PC-9 (cell line): ENCODE results near the gene KLF7. TPM values are rescaled to one million over a fixed set of nuclear protein-coding genes. Genes with fewer than 3 reads are reported as not detected.

Experiments used
- BruUV-seq: library from RNA; stranded (reverse); fragments of 400-500 nt; replicated peaks from 2 replicates; lab custom pipeline; 2021; lab: Mats Ljungman, UMichigan
- CTCF ChIA-PET: fragments of 300-600 bp; sonication (Branson Sonifier 250); formaldehyde crosslinking; loops from one replicate; lab custom pipeline; 2022; ENCODE audit warnings: antibody characterized with exemption; lab: Charles Lee
- POLR2A ChIA-PET: fragments of 300-600 bp; sonication (Branson Sonifier 250); formaldehyde crosslinking; loops from one replicate; lab custom pipeline; 2022; ENCODE audit warnings: antibody characterized with exemption; ENCODE audit not compliant: unreplicated experiment; lab: Charles Lee
- DNase-seq, 2 experiments: peaks; one replicate each; pipeline versions ENCODE4 v3.0.0 to v3.0.0-alpha.2; 2015 to 2022; ENCODE audit warnings: mixed read lengths in 1 of 2
- H2AFZ ChIP-seq: fragments of 200-600 bp; sonication (generic); 2 replicates; pipeline ENCODE4 v1.8.1; 2017; ENCODE audit warnings: antibody characterized with exemption
- H3F3A ChIP-seq: fragments of 200-600 bp; sonication (generic); 2 replicates; pipeline ENCODE4 v1.8.1; 2017; ENCODE audit warnings: antibody characterized with exemption, mild to moderate bottlenecking, low read depth; ENCODE audit not compliant: insufficient read depth
- H3K27ac ChIP-seq: fragments of 200-600 bp; sonication (generic); 2 replicates; pipeline ENCODE4 v1.6.1; 2016; ENCODE audit warnings: mixed run types
- H3K27me3 ChIP-seq: fragments of 200-600 bp; sonication (generic); 2 replicates; pipeline ENCODE4 v1.6.1; 2016; ENCODE audit warnings: low read depth, mixed run types; ENCODE audit not compliant: insufficient read depth
- H3K36me3 ChIP-seq: fragments of 200-600 bp; sonication (generic); 2 replicates; pipeline ENCODE4 v1.6.1; 2016; ENCODE audit warnings: low read depth, mixed run types
- H3K4me1 ChIP-seq: fragments of 200-600 bp; sonication (generic); replicated peaks from 2 replicates; pipeline ENCODE4 v1.6.1; 2016; ENCODE audit warnings: mixed run types; ENCODE audit not compliant: insufficient read depth
- H3K4me2 ChIP-seq: fragments of 200-600 bp; sonication (generic); 2 replicates; pipeline ENCODE4 v1.6.1; 2017; ENCODE audit warnings: mixed run types
- H3K4me3 ChIP-seq: fragments of 200-600 bp; sonication (generic); 2 replicates; pipeline ENCODE4 v1.6.1; 2016; ENCODE audit warnings: mixed run types
- H3K79me2 ChIP-seq: fragments of 200-600 bp; sonication (generic); 2 replicates; pipeline ENCODE4 v1.6.1; 2017; ENCODE audit warnings: low read depth, mixed run types
- H3K9me2 ChIP-seq: fragments of 200-600 bp; sonication (generic); 2 replicates; pipeline ENCODE4 v1.8.1; 2017; ENCODE audit warnings: mild to moderate bottlenecking; ENCODE audit not compliant: insufficient read depth
- H3K9me3 ChIP-seq: fragments of 200-600 bp; sonication (generic); 2 replicates; pipeline ENCODE4 v1.8.1; 2016; ENCODE audit warnings: low read depth; ENCODE audit not compliant: insufficient read depth
- H4K20me1 ChIP-seq: fragments of 200-600 bp; sonication (generic); 2 replicates; pipeline ENCODE4 v1.8.1; 2017; ENCODE audit not compliant: insufficient read depth
- EZH2 ChIP-seq: fragments of 200-600 bp; sonication (generic); IDR thresholded peaks from 2 replicates; pipeline ENCODE4 v1.8.0; 2017; ENCODE audit warnings: antibody characterized with exemption, low read depth
- intact Hi-C: fragments of 100-400 bp; cut with micrococcal nuclease; formaldehyde crosslinking; loops from one replicate; pipeline ENCODE4 v1.10.0; 2022; ENCODE audit not compliant: unreplicated experiment
- total RNA-seq: library from RNA; stranded (reverse); gene quantifications from 2 replicates; pipeline ENCODE4 v1.2.3, GENCODE V29; 2021
- TF ChIP-seq, protein P1 (sequence below): fragments of 200-600 bp; sonication (generic); conservative IDR thresholded peaks from 2 replicates; pipeline ENCODE4 v1.6.1; 2017; ENCODE audit warnings: mixed run types, antibody characterized with exemption, mild to moderate bottlenecking, moderate library complexity

The KLF7 gene
- total RNA-seq, 1 experiment from 2014 or later, result 20.0 TPM

DNA sequence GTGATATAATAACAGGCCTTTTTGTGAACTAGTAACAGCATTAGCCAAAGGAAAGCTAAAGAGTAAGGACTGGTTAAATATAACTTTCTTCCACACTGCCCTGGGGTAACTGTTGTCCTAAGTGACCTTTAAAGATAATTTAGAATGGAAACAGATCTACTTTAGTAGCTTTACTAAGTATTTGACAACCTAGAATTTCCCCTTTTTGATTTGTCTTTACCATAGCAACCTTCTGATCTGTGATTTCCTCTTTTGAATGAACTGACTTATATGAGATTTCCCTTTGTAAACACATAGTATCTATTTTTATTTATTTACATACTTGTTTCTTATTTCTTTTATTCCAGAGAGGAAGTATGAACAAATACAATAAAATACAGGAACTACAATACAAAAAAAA lies 10.5 kb upstream of the KLF7 start:
- CTCF ChIA-PET, result no interaction called here
- Histone ChIP-seq H3F3A (no peaks in the 10 kb centered on the region), H2AFZ (no peak overlapping the region), H3K36me3 (no peaks in the 10 kb centered on the region), H3K4me1 (no peaks in the 10 kb centered on the region), H3K9me2 (no peaks in the 10 kb centered on the region), H3K27me3 (no peaks in the 10 kb centered on the region), H3K4me3 (no peak overlapping the region), H3K4me2 (no peak overlapping the region), H3K27ac (no peak overlapping the region), H3K79me2 (no peaks in the 10 kb centered on the region), H4K20me1 (no peaks in the 10 kb centered on the region), H3K9me3 (no peaks in the 10 kb centered on the region)
- DNase-seq, result no peak
- POLR2A ChIA-PET, result interaction anchor here (0.7 kb wide), 1 partner anchor 9 kb away, joined by 4 read pairs; no protein-coding TSS in a partner anchor
- intact Hi-C loops, result no loop called here
- BruUV-seq, result no TSS peak
- no peak for TF ChIP-seq EZH2
- TF ChIP-seq, protein P1, sequence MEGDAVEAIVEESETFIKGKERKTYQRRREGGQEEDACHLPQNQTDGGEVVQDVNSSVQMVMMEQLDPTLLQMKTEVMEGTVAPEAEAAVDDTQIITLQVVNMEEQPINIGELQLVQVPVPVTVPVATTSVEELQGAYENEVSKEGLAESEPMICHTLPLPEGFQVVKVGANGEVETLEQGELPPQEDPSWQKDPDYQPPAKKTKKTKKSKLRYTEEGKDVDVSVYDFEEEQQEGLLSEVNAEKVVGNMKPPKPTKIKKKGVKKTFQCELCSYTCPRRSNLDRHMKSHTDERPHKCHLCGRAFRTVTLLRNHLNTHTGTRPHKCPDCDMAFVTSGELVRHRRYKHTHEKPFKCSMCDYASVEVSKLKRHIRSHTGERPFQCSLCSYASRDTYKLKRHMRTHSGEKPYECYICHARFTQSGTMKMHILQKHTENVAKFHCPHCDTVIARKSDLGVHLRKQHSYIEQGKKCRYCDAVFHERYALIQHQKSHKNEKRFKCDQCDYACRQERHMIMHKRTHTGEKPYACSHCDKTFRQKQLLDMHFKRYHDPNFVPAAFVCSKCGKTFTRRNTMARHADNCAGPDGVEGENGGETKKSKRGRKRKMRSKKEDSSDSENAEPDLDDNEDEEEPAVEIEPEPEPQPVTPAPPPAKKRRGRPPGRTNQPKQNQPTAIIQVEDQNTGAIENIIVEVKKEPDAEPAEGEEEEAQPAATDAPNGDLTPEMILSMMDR, result no peak

DNA sequence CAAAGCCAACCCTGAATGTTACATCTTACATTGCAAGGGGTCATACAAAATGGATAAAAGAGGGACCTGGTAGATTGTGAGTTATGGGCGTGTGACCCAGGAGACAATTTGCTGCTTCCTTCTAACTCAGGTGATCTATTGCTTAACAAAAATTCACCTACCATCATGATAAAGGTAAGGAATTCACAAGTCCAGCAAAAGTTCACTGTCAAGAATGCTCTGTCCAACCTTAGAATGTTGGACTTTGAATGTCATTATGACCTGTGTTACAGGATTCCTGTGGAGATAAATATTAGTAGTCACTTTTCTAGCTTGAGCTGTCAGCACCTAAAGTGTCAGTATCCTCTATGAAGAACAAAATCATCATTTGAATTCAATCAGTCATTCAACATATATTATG lies 7.9 kb upstream of the KLF7 start:
- H3K27me3 ChIP-seq, result no peaks in the 10 kb centered on the region
- BruUV-seq, result no TSS peak
- no peaks in the 10 kb centered on the region for H3K79me2 ChIP-seq
- H3F3A ChIP-seq, result no peaks in the 10 kb centered on the region
- H3K4me3 ChIP-seq, result no peak overlapping the region
- no peak overlapping the region for H3K27ac ChIP-seq
- H3K4me2 ChIP-seq, result no peak overlapping the region
- H2AFZ ChIP-seq, result no peak overlapping the region
- ChIA-PET POLR2A (no interaction called here), CTCF (interaction anchor here (0.6 kb wide), 1 partner anchor 186 kb away, joined by 3 read pairs; no protein-coding TSS in a partner anchor)
- no peaks in the 10 kb centered on the region for H3K36me3 ChIP-seq
- no peak for TF ChIP-seq EZH2
- no peaks in the 10 kb centered on the region for H3K4me1 ChIP-seq
- no peaks in the 10 kb centered on the region for H3K9me3 ChIP-seq
- no peak for DNase-seq
- intact Hi-C loops, result no loop called here
- H3K9me2 ChIP-seq, result no peaks in the 10 kb centered on the region
- H4K20me1 ChIP-seq, result no peaks in the 10 kb centered on the region

DNA sequence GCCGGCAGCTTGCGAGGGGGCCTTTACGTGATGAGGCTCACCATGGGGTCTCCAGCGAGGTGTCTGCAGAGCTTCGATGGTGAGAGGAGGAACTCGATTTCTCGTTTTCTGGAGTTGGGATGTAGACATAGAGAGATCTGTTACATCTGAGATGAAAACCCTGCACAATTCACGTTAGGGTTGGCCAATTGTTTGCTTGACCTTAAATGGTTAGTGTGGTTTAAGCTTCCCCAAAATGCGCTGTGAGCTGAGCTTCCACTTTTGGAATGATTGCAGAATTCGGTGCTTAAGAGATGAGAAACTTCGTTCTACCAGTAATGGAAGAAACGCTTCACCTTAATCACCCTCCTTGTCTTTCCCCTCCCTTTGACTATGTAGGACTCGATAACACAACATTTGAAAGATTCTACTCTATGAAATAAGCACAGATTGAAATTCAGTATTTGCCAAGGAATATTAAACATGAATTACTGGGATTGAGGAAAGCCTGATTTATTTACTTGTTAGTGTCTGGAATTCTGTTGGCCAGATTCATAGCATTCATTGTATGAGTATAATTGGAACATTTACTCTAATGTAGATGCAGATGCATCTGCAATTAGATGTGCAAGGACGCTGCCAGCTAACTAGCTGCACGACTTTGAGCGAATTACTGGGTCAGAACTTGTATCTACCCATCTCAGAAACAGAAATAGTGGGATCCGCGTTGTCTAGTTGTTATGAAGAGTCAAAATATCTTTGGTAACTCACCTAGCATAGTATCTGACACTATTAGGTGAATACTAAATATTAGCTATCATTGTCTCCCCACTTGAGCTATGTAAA lies 1.6 kb upstream of the KLF7 start:
- TF ChIP-seq, protein P1, result no peak
- TF ChIP-seq EZH2, result no peak
- Histone ChIP-seq H3K36me3 (no peaks in the 10 kb centered on the region), H3K4me1 (peaks cover 20% of the 10 kb centered on the region), H3K9me3 (no peaks in the 10 kb centered on the region), H2AFZ (peak overlapping the region; percentile 71), H3K4me3 (peak overlapping the region; percentile 87), H3F3A (peaks cover 20% of the 10 kb centered on the region; the same call in 1 of the 2 replicates), H3K27ac (peak overlapping the region; percentile 93), H3K27me3 (no peaks in the 10 kb centered on the region), H4K20me1 (no peaks in the 10 kb centered on the region), H3K4me2 (peak overlapping the region; percentile 75), H3K9me2 (no peaks in the 10 kb centered on the region), H3K79me2 (peaks cover 24% of the 10 kb centered on the region)
- POLR2A ChIA-PET, result interaction anchor here (0.6 to 1.6 kb wide), 4 partner anchors 9 to 306 kb away, joined by 3 to 13 read pairs (median 6); no protein-coding TSS in a partner anchor
- intact Hi-C loops, result loop anchor here (2.0 to 5.0 kb wide), 4 partner anchors 45 to 290 kb away; no protein-coding TSS in a partner anchor
- CTCF ChIA-PET, result no interaction called here
- DNase-seq, result peak in 1 of 2 experiments; percentile 43
- TSS peak; percentile 83 for BruUV-seq
